HG03575 (cell line): ENCODE measurements around the gene CPNE5.
"Not testable (repeated sequence)": the region's sequence is repeated elsewhere in the genome, so short reads cannot be mapped to it uniquely, and the experiment has no call there.

ENCODE experiments used
- ATAC-seq: cut with Tn5 transposase; IDR thresholded peaks from one replicate; pipeline ENCODE4 v1.9.1; 2021; ENCODE audit not compliant: unreplicated experiment, insufficient number of reproducible peaks, low FRiP score; ENCODE audit errors: extremely low read depth

Gene CPNE5

GRCh38 chr6:36821581-36822335 is 17.5 kb downstream of the CPNE5 start:
- no peak for ATAC-seq

DNA sequence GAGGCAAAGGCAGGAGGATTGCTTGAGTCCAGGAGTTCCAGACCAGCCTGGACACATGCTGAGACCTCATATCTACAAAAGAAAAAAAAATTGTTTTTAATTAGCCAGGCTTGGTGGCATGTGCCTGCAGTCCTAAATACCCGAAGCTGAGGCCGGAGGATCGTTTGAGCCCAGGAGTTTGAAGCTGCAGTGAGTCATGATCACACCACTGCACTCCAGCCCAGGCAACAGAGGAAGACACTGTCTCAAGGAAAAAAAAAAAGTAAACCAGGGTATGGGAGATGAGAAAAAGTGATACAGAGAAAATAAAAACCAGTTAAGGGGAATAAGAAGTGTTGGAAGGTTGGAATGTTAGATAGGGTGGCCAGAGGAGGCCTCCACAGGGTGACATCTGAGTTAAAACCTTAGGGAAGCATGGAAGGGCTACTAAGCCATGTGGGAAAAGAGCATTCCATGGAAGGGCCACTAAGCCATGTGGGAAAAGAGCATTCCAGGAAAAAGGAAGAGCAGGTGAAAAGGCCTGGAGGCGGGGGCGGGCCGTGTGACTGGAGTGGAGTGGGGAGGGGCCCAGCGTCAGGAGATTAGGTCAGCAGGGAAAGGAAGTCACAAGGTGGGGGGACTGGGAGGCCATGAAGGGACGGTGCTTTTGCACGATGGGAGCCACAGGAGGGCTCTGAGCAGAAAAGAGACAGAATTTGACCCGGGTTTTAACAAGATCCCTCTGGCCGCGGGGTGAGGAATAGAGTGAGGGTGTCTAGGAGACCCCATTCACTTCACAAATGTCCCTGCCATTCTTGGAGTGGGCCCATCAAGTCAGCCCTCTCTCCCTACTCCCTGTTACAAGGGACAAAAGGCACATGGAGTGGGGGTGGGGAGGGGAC is 18.3 kb downstream of the CPNE5 start:
- ATAC-seq = no peak

DNA sequence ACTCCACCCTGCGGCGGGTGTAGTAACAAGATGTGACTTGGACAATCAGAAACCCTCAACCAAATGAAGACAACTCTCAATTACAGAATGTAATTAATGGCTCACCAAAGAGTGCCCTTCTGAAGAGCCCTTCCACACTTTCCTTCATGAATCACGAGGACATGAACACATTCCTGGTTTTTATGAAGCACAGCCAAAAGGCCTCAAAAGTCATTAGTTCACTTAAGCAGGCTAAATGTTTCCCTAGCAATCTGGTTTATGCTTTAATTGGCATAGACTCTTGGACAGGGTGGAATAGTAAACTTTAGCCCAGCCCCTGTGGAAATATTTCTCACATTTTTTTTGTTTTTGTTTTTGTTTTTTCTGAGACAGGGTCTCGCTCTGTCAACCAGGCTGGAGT is 20.5 kb downstream of the CPNE5 start:
- no peak for ATAC-seq

- no peak for ATAC-seq
Measured at GRCh38 chr6:36817847-36818246, 21.4 kb downstream of the CPNE5 start.

DNA sequence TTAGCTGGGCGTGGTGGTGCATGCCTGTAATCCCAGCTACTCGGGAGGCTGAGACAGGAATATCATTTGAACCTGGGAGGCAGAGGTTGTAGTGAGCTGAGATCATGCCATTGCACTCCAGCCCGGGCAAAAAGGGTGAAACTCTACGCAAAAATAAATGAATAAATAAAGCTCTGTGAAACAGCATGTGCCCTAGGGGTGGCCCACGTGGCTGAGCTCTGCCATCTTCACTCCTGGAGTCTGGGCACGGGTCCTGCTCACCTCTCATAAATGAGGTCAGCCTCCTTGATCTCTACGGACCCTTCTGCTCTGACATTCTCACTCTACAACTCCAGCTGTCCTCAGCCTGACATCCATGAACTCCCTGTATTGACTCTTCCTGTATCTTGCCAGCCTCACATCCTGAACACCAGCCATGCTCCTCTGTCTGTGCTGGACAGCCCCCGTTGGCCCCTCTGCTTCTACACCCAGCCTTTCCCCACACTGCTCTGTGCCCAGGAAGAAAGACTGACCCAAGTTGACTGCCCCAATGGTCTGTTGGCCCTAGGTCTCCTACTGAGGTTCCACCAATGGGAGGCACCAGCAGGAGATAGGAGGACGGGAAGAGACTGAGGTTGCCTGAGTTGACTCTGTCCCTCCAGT is 21.9 kb downstream of the CPNE5 start:
- no peak for ATAC-seq

- ATAC-seq = no peak
Measured at GRCh38 chr6:36815962-36816735, 23.1 kb downstream of the CPNE5 start.

DNA sequence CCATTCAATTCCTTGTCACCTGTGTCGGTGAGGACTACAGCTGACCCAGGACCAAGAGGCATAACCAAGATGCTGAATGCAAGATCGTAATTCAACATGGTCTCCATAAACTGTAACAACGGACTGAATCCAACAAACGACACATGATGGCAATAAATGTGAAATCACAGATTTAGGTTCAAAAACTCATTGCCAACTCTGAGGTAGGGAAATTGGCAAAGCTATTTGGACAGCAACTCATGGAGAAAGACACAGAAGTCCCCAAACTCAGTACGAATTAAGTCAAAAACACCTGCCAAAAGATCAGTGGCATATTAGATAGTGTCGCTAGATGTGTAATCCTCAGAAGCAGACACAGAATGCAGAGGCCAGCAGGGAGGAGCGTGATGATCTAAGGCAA is 25.0 kb downstream of the CPNE5 start:
- no peak for ATAC-seq

- no peak for ATAC-seq
Measured at GRCh38 chr6:36813526-36813925, 25.7 kb downstream of the CPNE5 start.

DNA sequence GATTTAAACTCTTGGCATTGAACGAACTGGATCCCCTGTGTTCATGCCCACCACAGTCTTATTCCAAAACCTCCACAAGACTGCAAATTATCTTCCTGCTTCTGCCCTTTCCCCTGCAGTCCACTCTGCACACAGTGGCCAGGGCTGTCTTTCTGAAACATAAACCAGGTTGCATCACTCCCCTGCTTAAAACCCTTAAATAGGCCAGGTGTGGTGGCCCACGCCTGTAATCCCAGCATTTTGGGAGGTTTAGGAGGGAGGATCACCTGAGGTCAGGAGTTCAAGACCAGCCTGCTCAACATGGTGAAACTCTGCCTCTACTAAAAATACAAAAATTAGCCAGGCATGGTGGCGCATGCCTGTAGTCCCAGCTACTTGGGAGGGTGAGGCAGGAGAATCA is 26.2 kb downstream of the CPNE5 start:
- ATAC-seq = not testable (repeated sequence)

- no peak for ATAC-seq
Measured at GRCh38 chr6:36809941-36810803, 29.1 kb downstream of the CPNE5 start.

- no peak for ATAC-seq
Measured at GRCh38 chr6:36809156-36809555, 30.1 kb downstream of the CPNE5 start.

- no peak for ATAC-seq
Measured at GRCh38 chr6:36808634-36809033, 30.6 kb downstream of the CPNE5 start.

DNA sequence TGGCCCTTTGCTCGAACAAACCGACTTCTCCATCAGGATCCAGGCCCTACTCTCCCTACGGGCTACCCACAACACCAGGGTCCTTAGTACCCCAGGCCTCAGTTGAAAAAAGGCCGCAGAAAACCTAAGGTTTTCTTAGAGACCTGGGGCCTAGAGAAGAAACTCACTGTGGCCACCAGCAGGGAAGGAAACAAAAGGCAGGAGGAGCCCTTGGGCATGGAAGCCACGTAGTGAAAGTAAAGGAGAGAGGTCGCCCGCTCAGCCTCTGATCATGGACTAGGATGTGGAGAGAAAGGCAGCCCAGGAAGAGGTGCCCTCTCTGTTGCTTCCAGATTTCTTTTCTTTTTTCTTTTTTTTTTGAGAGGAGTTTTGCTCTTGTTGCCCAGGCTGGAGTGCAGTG is 31.5 kb downstream of the CPNE5 start:
- no peak for ATAC-seq

- ATAC-seq = no peak
Measured at GRCh38 chr6:36807143-36807542, 32.1 kb downstream of the CPNE5 start.

DNA sequence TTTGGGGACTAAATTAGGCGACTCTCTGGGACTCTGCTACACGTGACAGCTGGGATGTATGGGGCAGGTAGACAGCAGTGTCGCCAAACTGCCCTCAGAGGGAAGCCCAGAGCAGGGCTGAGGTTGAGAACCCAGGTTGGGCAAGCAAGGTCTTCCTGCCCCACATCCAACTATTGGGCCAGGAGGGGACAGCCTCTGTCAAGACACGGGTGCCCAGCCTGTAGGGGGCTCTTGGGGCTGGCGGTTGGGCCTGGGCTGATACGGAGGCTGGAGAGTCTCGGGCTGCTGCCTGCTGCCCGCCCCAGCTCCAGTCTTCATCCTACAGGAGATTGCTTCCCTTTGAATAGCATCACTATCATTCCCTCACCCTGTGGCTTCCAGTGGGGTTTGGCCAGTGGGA is 33.3 kb downstream of the CPNE5 start:
- ATAC-seq = no peak

- ATAC-seq = no peak
Measured at GRCh38 chr6:36805096-36805797, 34.0 kb downstream of the CPNE5 start.

GRCh38 chr6:36804563-36804962 is 34.7 kb downstream of the CPNE5 start:
- ATAC-seq = no peak

GRCh38 chr6:36803908-36804307 is 35.3 kb downstream of the CPNE5 start:
- ATAC-seq = no peak
